ENCODE measurements around the gene FAM83D. TPM values are rescaled to one million over a fixed set of nuclear protein-coding genes. Genes with fewer than 3 reads are reported as not detected.

The FAM83D gene
- total and polyA plus RNA-seq, 7 donors = 0.11 to 0.32 (median 0.12) TPM; not detected in 3

GRCh38 chr20:38932457-38933120 lies 6.4 kb downstream of the FAM83D start:
- Histone ChIP-seq H3K36me3 (ENCODE audit: insufficient read depth in 1 of 2, low read depth in 1 of 2) (no peaks in the 10 kb centered on the region), H3K4me3 (no peak overlapping the region), H3K27ac (no peak overlapping the region), H3K9me3 (no peaks in the 10 kb centered on the region), H3K4me1 (no peaks in the 10 kb centered on the region), H3K27me3 (ENCODE audit: insufficient read depth in 3 of 3, low read length in 2 of 3) (peaks cover 0 to 4% (median 2%) of the 10 kb centered on the region in 3 donors)
- DNase-seq (no peak), ATAC-seq (no peak)
- TF ChIP-seq, protein P1, sequence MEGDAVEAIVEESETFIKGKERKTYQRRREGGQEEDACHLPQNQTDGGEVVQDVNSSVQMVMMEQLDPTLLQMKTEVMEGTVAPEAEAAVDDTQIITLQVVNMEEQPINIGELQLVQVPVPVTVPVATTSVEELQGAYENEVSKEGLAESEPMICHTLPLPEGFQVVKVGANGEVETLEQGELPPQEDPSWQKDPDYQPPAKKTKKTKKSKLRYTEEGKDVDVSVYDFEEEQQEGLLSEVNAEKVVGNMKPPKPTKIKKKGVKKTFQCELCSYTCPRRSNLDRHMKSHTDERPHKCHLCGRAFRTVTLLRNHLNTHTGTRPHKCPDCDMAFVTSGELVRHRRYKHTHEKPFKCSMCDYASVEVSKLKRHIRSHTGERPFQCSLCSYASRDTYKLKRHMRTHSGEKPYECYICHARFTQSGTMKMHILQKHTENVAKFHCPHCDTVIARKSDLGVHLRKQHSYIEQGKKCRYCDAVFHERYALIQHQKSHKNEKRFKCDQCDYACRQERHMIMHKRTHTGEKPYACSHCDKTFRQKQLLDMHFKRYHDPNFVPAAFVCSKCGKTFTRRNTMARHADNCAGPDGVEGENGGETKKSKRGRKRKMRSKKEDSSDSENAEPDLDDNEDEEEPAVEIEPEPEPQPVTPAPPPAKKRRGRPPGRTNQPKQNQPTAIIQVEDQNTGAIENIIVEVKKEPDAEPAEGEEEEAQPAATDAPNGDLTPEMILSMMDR (IDR thresholded peaks at IDR 0.05) = no peak
- intact Hi-C loops (cut with DNase I) = no loop called here
- WGBS, 3 donors = 63 to 76% (median 68%) methylated on average over 9 of the region's 9 CpGs

DNA sequence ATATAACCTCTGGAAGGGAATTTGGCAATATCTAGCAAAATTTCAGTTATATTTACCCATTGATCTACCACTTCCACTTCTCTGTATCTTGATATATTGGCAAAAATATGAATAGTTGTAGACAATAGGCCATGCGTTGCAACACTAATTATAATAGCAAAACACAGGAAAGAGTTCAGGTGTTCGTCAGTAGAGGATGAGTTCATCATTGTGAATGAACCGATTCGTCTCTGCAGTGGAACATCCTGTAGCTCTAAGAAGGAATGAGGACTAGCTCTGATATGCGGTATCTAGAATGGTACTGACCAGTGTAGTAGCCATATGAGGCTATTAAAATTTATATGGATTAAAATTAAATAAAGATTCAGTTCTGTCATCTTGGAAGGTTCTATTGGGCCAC lies 8.3 kb downstream of the FAM83D start:
- DNase-seq (no peak), ATAC-seq (no peak)
- Histone ChIP-seq H3K27me3 (ENCODE audit: insufficient read depth in 3 of 3, low read length in 2 of 3) (no peaks in the 10 kb centered on the region), H3K27ac (no peak overlapping the region), H3K36me3 (ENCODE audit: insufficient read depth in 1 of 2, low read depth in 1 of 2) (no peaks in the 10 kb centered on the region), H3K9me3 (no peaks in the 10 kb centered on the region), H3K4me1 (no peaks in the 10 kb centered on the region), H3K4me3 (no peak overlapping the region)
- TF ChIP-seq, protein P1 (IDR thresholded peaks at IDR 0.05) = no peak
- WGBS, 3 donors = 88 to 92% (median 92%) methylated on average over 5 of the region's 5 CpGs
- intact Hi-C loops (cut with DNase I) = no loop called here

DNA sequence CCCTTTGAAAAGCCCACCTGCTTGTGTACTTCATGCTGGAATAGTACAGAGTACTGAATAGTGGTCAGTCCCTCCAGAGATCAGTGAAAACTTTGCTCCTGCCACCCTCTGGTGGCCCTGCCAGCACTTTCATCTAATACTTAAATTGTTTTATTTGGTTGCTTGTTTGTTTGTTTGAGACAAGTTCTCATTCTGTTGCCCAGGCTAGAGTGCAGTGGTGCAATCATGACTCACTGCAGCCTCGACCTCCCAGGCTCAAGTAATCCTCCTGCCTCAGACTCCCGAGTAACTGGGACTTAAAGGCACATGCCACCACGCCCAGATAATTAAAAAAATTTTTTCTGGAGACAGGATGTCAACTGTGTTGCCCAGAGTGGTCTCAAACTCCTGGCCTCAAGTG lies 9.1 kb downstream of the FAM83D start:
- H3K36me3 ChIP-seq (ENCODE audit: insufficient read depth in 1 of 2, low read depth in 1 of 2) = no peaks in the 10 kb centered on the region
- H3K27ac ChIP-seq = no peak overlapping the region
- TF ChIP-seq, protein P1 (IDR thresholded peaks at IDR 0.05) = no peak
- H3K4me1 ChIP-seq = no peaks in the 10 kb centered on the region
- no peak for ATAC-seq
- intact Hi-C loops (cut with DNase I) = no loop called here
- no peak overlapping the region for H3K4me3 ChIP-seq
- WGBS, 3 donors = 65 to 68% (median 66%) methylated on average over 3 of the region's 3 CpGs
- H3K9me3 ChIP-seq = no peaks in the 10 kb centered on the region
- no peak for DNase-seq
- no peaks in the 10 kb centered on the region for H3K27me3 ChIP-seq (ENCODE audit: insufficient read depth in 3 of 3, low read length in 2 of 3)

DNA sequence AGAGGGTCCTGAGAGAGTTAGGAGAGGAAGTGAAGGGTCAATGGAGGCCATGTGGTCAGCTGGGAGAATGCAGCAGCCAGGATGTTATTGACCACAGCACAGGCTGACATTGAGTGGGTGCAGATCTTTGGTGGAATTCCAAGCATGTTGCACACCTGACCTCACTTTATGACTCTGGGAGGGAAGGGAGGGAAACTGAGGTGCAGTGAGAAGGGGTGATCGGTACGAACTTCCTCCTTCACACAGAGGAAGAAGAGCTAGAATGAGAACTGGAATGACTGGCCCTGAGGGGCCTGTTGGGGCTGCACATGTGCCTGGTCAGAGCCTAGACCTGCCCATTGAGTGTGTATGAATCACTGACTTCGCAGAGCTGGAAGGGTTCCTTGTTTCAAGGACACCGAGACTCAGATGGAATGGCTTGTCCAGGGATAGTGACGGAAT lies 9.8 kb downstream of the FAM83D start:
- no peaks in the 10 kb centered on the region for H3K4me1 ChIP-seq
- WGBS, 3 donors = 73 to 90% (median 85%) methylated on average over 5 of the region's 5 CpGs
- H3K9me3 ChIP-seq = no peaks in the 10 kb centered on the region
- intact Hi-C loops (cut with DNase I) = no loop called here
- H3K27me3 ChIP-seq (ENCODE audit: insufficient read depth in 3 of 3, low read length in 2 of 3) = no peaks in the 10 kb centered on the region
- no peak overlapping the region for H3K4me3 ChIP-seq
- no peaks in the 10 kb centered on the region for H3K36me3 ChIP-seq (ENCODE audit: insufficient read depth in 1 of 2, low read depth in 1 of 2)
- no peak overlapping the region for H3K27ac ChIP-seq
- ATAC-seq = no peak
- TF ChIP-seq, protein P1 (IDR thresholded peaks at IDR 0.05) = no peak
- DNase-seq = no peak

DNA sequence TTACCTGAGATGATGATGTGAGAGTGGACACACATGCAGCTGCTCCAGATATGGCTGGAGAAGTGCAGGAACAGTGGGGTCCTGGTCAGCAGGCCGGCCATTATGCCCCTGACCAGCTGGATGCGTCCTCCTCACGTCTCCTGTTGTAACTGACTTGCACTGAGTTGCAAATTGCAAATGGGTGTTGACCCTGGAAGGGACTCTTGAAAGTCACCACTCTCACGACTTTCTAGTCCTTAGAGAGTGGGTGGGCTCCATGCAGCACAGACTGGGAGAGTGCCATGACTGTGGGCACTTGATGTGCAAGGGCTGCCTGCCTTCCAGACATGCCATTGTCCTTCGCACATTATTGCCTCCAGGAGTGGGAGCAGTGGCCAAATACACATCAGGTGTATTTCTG lies 10.8 kb downstream of the FAM83D start:
- 87 to 91% (median 88%) methylated on average over 5 of the region's 5 CpGs for WGBS, 3 donors
- Histone ChIP-seq H3K27me3 (ENCODE audit: insufficient read depth in 3 of 3, low read length in 2 of 3) (no peaks in the 10 kb centered on the region), H3K27ac (no peak overlapping the region), H3K4me3 (no peak overlapping the region), H3K36me3 (ENCODE audit: insufficient read depth in 1 of 2, low read depth in 1 of 2) (no peaks in the 10 kb centered on the region), H3K9me3 (no peaks in the 10 kb centered on the region), H3K4me1 (no peaks in the 10 kb centered on the region)
- intact Hi-C loops (cut with DNase I) = no loop called here
- DNase-seq (no peak), ATAC-seq (no peak)
- TF ChIP-seq, protein P1 (IDR thresholded peaks at IDR 0.05) = no peak

All from psoas muscle (tissue), 8 donors.